Karpas-422 (cell line): ENCODE results near the gene SLK. TPM values are rescaled to one million over a fixed set of nuclear protein-coding genes. Genes with fewer than 3 reads are reported as not detected.

Source experiments
- DNase-seq: peaks from one replicate; pipeline ENCODE4 v3.0.0-alpha.2; 2015
- H2AFZ ChIP-seq: fragments of 200-600 bp; sonication (generic); 2 replicates; pipeline ENCODE4 v1.6.1; 2014; ENCODE audit warnings: antibody characterized with exemption, low read length, mixed read lengths
- H3K27ac ChIP-seq: fragments of 200-600 bp; sonication (generic); 2 replicates; pipeline ENCODE4 v1.5.1; 2014; ENCODE audit warnings: mild to moderate bottlenecking, low read length, moderate library complexity
- H3K27me3 ChIP-seq: fragments of 200-600 bp; sonication (generic); 2 replicates; pipeline ENCODE4 v1.6.1; 2014; ENCODE audit warnings: low read length, mixed read lengths
- H3K36me3 ChIP-seq: fragments of 200-600 bp; sonication (generic); 2 replicates; pipeline ENCODE4 v1.6.1; 2014; ENCODE audit warnings: low read length, mixed read lengths; ENCODE audit not compliant: insufficient read depth
- H3K4me1 ChIP-seq: fragments of 200-600 bp; sonication (generic); 2 replicates; pipeline ENCODE4 v1.6.1; 2014; ENCODE audit warnings: mild to moderate bottlenecking, low read length, mixed read lengths
- H3K4me2 ChIP-seq: fragments of 200-600 bp; sonication (generic); 2 replicates; pipeline ENCODE4 v1.6.1; 2014; ENCODE audit warnings: low read length, low read depth, mild to moderate bottlenecking; ENCODE audit not compliant: poor library complexity, severe bottlenecking
- H3K4me3 ChIP-seq: fragments of 200-600 bp; sonication (generic); 2 replicates; pipeline ENCODE4 v1.5.1; 2014; ENCODE audit warnings: mild to moderate bottlenecking, antibody characterized with exemption, low read length, mixed read lengths
- H3K79me2 ChIP-seq: fragments of 200-600 bp; sonication (generic); 2 replicates; pipeline ENCODE4 v1.6.1; 2014; ENCODE audit warnings: mild to moderate bottlenecking, low read length, mixed read lengths
- H3K9ac ChIP-seq: fragments of 200-600 bp; sonication (generic); 2 replicates; pipeline ENCODE4 v1.6.0; 2014; ENCODE audit warnings: low read length
- H3K9me2 ChIP-seq: fragments of 200-600 bp; sonication (generic), shearing (Covaris generic); replicated peaks from 2 replicates; pipeline ENCODE4 v1.6.0; 2014; ENCODE audit warnings: mild to moderate bottlenecking, low read length, moderate library complexity; ENCODE audit not compliant: insufficient read depth
- H3K9me3 ChIP-seq: fragments of 300-700, 200-600 bp; sonication (generic); 2 replicates; pipeline ENCODE4 v1.6.1; 2014; ENCODE audit warnings: low read length, mixed read lengths
- H4K20me1 ChIP-seq: fragments of 200-600 bp; sonication (generic); 2 replicates; pipeline ENCODE4 v1.6.1; 2014; ENCODE audit warnings: mild to moderate bottlenecking, antibody characterized with exemption, low read length, low read depth; ENCODE audit not compliant: insufficient read depth
- total RNA-seq: library from RNA; depleted of rRNA; stranded (reverse); fragments of >200 nt; shearing (Covaris generic); gene quantifications from 2 replicates; pipeline ENCODE4 v1.2.3, GENCODE V29; 2014; ENCODE audit warnings: low replicate concordance

The SLK gene
- total RNA-seq, 1 experiment from 2014 or later: 28.1 TPM

DNA sequence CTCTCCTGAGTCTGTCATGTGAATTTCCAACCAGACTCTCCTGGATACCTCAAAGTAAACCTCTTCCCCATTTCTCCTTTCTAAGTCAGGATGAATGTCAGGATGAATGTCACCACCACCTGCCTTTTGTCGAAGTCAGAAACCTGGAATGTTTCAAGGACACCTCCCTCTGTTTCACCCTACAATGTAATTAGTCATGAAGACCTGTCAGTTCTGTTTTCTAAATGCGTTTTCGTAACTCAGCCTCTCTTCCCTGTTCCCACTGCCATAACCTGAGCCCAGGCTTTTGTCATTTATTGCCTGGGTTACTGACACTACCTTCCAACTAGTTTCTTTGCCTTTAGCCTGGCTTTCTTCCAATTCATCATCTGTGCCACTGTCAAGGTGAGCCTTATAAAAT, 43.4 kb upstream of the SLK start:
- no peak overlapping the region for H3K4me2 ChIP-seq
- H3K9ac ChIP-seq: no peak overlapping the region
- no peaks in the 10 kb centered on the region for H3K79me2 ChIP-seq
- peaks cover 12% of the 10 kb centered on the region for H3K4me1 ChIP-seq
- no peaks in the 10 kb centered on the region for H3K36me3 ChIP-seq
- no peaks in the 10 kb centered on the region for H3K9me3 ChIP-seq
- H3K27me3 ChIP-seq: no peaks in the 10 kb centered on the region
- no peaks in the 10 kb centered on the region for H4K20me1 ChIP-seq
- no peak overlapping the region for H2AFZ ChIP-seq
- no peaks in the 10 kb centered on the region for H3K9me2 ChIP-seq
- H3K4me3 ChIP-seq: no peak overlapping the region
- no peak overlapping the region for H3K27ac ChIP-seq
- DNase-seq: no peak

DNA sequence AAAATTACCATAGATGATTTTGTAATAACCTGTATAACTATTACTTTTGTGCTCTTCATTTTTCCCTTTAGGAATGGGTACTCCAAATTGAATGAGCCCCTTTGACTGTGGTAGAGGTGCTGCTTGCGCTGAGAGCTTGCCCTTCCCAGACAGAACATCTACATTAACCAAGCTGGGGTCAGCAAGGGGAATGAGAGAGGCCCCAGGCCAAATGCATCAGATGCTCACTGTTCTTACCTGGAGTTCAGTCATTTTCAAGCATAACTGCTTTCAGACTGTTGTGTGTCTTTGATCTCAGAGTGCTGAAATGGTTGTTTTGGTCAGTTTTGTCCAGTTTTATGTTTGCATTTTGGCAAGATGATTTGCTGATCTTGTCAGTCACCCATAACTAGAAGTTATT, 41.3 kb upstream of the SLK start:
- H3K4me1 ChIP-seq: peaks cover 7% of the 10 kb centered on the region
- H2AFZ ChIP-seq: no peak overlapping the region
- H3K9me3 ChIP-seq: no peaks in the 10 kb centered on the region
- no peak overlapping the region for H3K9ac ChIP-seq
- no peak overlapping the region for H3K27ac ChIP-seq
- H3K36me3 ChIP-seq: no peaks in the 10 kb centered on the region
- no peaks in the 10 kb centered on the region for H3K9me2 ChIP-seq
- H3K4me2 ChIP-seq: no peak overlapping the region
- no peaks in the 10 kb centered on the region for H4K20me1 ChIP-seq
- H3K27me3 ChIP-seq: no peaks in the 10 kb centered on the region
- DNase-seq: no peak
- no peak overlapping the region for H3K4me3 ChIP-seq
- no peaks in the 10 kb centered on the region for H3K79me2 ChIP-seq

DNA sequence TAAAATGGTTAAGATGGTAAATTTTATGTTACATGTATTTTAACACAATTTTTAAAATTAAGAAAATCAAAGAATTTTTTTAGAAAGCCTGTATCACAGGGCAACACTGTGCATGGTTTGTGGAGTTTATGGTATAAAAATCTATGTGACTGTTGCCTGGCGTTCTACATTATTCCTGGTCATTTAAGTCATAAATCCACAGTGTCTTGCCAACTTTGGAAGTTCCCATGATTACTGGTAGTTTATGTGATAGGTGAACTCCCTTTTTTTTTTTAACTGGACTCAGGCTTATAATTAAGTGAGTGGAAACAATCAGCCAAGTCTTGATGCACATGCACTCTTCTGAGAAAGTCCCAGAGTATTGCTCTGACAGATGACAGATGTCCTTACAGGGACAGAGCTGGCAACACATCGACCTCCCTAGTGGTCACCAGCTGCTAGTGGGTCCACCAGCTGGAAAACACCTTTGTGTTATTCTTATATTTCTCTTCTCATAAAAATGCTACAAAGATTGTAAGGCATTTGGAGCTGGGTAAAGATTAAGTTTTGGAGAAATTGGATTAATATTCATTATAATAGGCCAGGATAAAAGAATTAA, 40.1 kb upstream of the SLK start:
- no peaks in the 10 kb centered on the region for H3K9me2 ChIP-seq
- H3K9ac ChIP-seq: no peak overlapping the region
- no peak for DNase-seq
- H3K36me3 ChIP-seq: no peaks in the 10 kb centered on the region
- H3K9me3 ChIP-seq: no peaks in the 10 kb centered on the region
- no peak overlapping the region for H3K27ac ChIP-seq
- no peak overlapping the region for H3K4me3 ChIP-seq
- H3K4me1 ChIP-seq: peaks cover 2% of the 10 kb centered on the region
- no peaks in the 10 kb centered on the region for H3K79me2 ChIP-seq
- no peaks in the 10 kb centered on the region for H3K27me3 ChIP-seq
- no peaks in the 10 kb centered on the region for H4K20me1 ChIP-seq
- H3K4me2 ChIP-seq: no peak overlapping the region
- no peak overlapping the region for H2AFZ ChIP-seq

DNA sequence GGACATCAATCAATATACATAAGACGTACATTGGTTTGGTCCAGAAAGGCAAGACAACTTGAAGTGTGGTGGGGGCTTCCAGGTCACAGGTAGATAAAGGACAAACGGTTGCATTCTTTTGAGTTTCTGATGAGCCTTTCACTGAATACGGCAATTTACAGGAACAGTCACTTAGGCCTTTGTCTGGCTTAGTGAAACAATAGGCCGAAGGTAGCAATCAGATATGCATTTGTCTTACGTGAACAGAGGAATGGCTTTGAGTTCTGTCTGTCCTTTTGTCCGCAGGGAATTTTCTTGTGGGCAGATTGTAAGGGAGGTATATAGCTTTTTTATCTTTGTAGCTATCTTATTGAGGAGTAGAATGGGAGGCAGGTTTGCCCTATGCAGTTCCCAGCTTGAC, 38.2 kb upstream of the SLK start:
- Histone ChIP-seq H2AFZ (no peak overlapping the region), H3K9ac (no peak overlapping the region), H4K20me1 (no peaks in the 10 kb centered on the region), H3K27me3 (no peaks in the 10 kb centered on the region), H3K4me2 (no peak overlapping the region), H3K27ac (no peak overlapping the region), H3K9me2 (no peaks in the 10 kb centered on the region), H3K79me2 (no peaks in the 10 kb centered on the region), H3K36me3 (no peaks in the 10 kb centered on the region), H3K4me3 (no peak overlapping the region), H3K9me3 (no peaks in the 10 kb centered on the region), H3K4me1 (peaks cover 12% of the 10 kb centered on the region)
- no peak for DNase-seq

DNA sequence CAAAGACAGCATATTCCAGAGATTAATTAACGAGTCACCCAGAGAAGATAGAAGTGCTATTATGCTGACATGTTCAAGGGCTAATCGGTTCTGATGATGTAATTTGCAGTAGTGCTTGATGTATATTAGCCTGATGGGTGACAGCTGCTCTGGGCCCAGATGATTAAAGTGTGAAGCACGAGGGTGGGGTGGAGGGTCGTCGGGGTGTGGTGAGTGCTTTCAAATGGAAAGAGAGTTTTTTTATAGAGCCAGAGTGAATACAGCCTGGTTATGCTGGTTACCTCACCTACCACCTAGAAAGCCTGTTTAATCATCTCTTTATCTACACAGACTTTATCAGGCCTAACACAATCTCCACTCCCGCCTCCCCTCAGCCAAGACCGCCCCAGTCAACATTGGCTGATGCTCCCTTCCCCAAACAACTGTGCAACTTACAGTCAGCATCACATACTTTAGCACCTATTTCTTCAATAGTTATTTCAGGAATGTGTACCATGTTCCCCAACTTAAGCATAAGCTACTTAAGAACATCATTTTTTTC, 37.5 kb upstream of the SLK start:
- Histone ChIP-seq H2AFZ (no peak overlapping the region), H3K27me3 (no peaks in the 10 kb centered on the region)

DNA sequence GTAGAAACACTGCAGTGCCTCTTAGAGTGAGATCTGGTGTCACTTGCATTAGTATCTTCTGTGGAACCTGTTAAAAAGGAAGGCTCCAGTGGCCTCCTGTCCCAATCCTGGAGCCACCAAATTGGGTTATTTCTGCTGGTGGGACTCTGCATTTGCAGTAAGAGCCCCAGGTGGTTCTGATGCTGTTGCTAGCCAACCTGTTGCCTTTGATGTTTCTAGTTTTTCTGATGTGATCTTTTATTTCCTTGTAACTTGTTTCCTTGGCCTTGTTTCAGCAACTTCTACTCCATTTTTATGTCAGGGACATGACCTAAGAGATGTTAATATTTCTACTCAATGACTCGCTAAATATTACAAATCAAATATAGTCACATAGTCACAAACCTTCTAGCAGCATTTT, 36.5 kb upstream of the SLK start:
- Histone ChIP-seq H3K36me3 (no peaks in the 10 kb centered on the region), H3K4me1 (peaks cover 12% of the 10 kb centered on the region), H3K9me2 (no peaks in the 10 kb centered on the region), H3K9me3 (no peaks in the 10 kb centered on the region), H3K4me3 (no peak overlapping the region), H4K20me1 (no peaks in the 10 kb centered on the region), H3K79me2 (no peaks in the 10 kb centered on the region), H3K27me3 (no peaks in the 10 kb centered on the region), H3K9ac (no peak overlapping the region), H3K4me2 (no peak overlapping the region), H2AFZ (no peak overlapping the region), H3K27ac (no peak overlapping the region)
- no peak for DNase-seq

More for the DNA sequence above, 37.5 kb upstream of the SLK start:
- peaks cover 12% of the 10 kb centered on the region for H3K4me1 ChIP-seq
- no peaks in the 10 kb centered on the region for H3K9me2 ChIP-seq
- H4K20me1 ChIP-seq: no peaks in the 10 kb centered on the region
- H3K36me3 ChIP-seq: no peaks in the 10 kb centered on the region
- H3K9me3 ChIP-seq: no peaks in the 10 kb centered on the region
- no peak overlapping the region for H3K9ac ChIP-seq
- no peak overlapping the region for H3K4me2 ChIP-seq
- H3K79me2 ChIP-seq: no peaks in the 10 kb centered on the region
- DNase-seq: no peak
- no peak overlapping the region for H3K27ac ChIP-seq
- H3K4me3 ChIP-seq: no peak overlapping the region

DNA sequence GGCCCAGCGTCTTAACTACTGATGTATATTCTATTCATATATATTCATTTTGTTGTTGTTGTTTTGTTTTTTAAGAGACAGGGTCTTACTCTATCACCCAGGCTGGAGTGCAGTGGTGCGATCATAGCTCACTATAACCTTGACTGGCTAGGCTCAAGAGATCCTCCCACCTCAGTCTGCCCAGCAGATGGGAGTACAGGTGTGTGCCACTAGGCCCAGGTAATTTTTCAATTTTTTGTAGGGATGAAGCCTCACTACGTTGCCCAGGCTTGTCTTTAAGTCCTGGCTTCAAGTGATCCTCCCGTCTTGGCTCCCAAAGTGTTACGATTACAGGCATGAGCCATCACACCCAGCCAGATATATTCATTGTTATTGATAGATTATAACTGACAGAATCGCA, 36.1 kb upstream of the SLK start:
- peaks cover 12% of the 10 kb centered on the region for H3K4me1 ChIP-seq
- no peak overlapping the region for H3K9ac ChIP-seq
- H3K4me2 ChIP-seq: no peak overlapping the region
- no peaks in the 10 kb centered on the region for H3K36me3 ChIP-seq
- no peak overlapping the region for H3K4me3 ChIP-seq
- H3K79me2 ChIP-seq: no peaks in the 10 kb centered on the region
- H3K27ac ChIP-seq: no peak overlapping the region
- H4K20me1 ChIP-seq: no peaks in the 10 kb centered on the region
- no peak overlapping the region for H2AFZ ChIP-seq
- no peaks in the 10 kb centered on the region for H3K9me2 ChIP-seq
- H3K9me3 ChIP-seq: no peaks in the 10 kb centered on the region
- DNase-seq: no peak
- no peaks in the 10 kb centered on the region for H3K27me3 ChIP-seq

DNA sequence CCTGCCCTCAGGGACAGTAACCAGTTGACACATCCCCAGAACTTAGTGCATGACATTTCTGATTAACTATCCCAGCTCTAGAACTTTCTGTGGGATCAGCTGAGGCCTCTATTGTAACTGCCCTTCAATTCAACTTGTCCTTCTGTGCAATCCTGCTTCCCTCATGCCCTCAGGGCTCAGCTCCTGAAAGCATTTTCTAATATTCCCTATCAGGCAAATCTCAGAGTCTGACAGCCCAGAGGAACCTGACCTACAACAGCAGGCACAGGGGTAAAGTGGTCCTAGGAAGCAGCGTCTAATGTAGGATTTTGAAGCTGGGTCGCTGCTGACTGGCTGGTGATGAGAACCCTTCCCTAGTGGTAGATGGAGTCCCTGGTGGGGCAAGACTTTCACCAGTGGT, 35.3 kb upstream of the SLK start:
- no peak for DNase-seq
- no peaks in the 10 kb centered on the region for H3K27me3 ChIP-seq
- H3K4me1 ChIP-seq: peaks cover 12% of the 10 kb centered on the region
- no peaks in the 10 kb centered on the region for H3K9me2 ChIP-seq
- H3K36me3 ChIP-seq: no peaks in the 10 kb centered on the region
- no peak overlapping the region for H3K4me2 ChIP-seq
- H4K20me1 ChIP-seq: no peaks in the 10 kb centered on the region
- no peaks in the 10 kb centered on the region for H3K9me3 ChIP-seq
- H3K79me2 ChIP-seq: no peaks in the 10 kb centered on the region
- no peak overlapping the region for H2AFZ ChIP-seq
- H3K4me3 ChIP-seq: no peak overlapping the region
- H3K27ac ChIP-seq: no peak overlapping the region
- H3K9ac ChIP-seq: no peak overlapping the region
